HepG2 (cell line): ENCODE data around the gene UVSSA.

Experiments
- CTCF ChIP-seq: sonication (generic); formaldehyde crosslinking; IDR thresholded peaks from 2 replicates; pipeline ENCODE4 v1.5.0; 2020; ENCODE audit warnings: mild to moderate bottlenecking, missing genetic modification reagents, moderate library complexity
- ETS1 ChIP-seq: sonication (generic); formaldehyde crosslinking; IDR thresholded peaks from 2 replicates; pipeline ENCODE4 v1.4.0; 2020; ENCODE audit warnings: missing genetic modification reagents
- GLI4 ChIP-seq: sonication (generic); formaldehyde crosslinking; IDR thresholded peaks from 2 replicates; pipeline ENCODE4 v1.5.1; 2020; ENCODE audit warnings: missing genetic modification reagents, mild to moderate bottlenecking, moderate library complexity, borderline replicate concordance
- KLF16 ChIP-seq, 2 experiments: sonication (generic) in 1 of 2; formaldehyde crosslinking in 1 of 2; IDR thresholded peaks; 2 replicates each; pipeline versions ENCODE4 v1.6.1 to v1.8.0; 2016 to 2023; ENCODE audit warnings: missing genetic modification reagents in 2 of 2, missing compliant biosample characterization in 1 of 2
- TCF12 ChIP-seq, 2 experiments: fragments of 450-650 bp in 1 of 2; sonication (generic) in 1 of 2; formaldehyde crosslinking in 1 of 2; IDR thresholded peaks; 2 replicates each; pipeline versions ENCODE4 v1.6.1 to v1.8.0; 2017 to 2022; ENCODE audit warnings: antibody characterized with exemption in 1 of 2, mild to moderate bottlenecking in 1 of 2, missing genetic modification reagents in 1 of 2, moderate library complexity in 1 of 2
- ZFP36 ChIP-seq: fragments of 150-350 bp; IDR thresholded peaks from 2 replicates; pipeline ENCODE4 v1.6.1; 2018; ENCODE audit warnings: borderline replicate concordance, low read length, low read depth; ENCODE audit not compliant: partially characterized antibody
- ZNF3 ChIP-seq: IDR thresholded peaks from 2 replicates; pipeline ENCODE4 v1.7.0; 2017; ENCODE audit warnings: inconsistent platforms
- ZNF644 ChIP-seq: IDR thresholded peaks from 2 replicates; pipeline ENCODE4 v1.6.1; 2016; ENCODE audit warnings: low read depth
- ZNF790 ChIP-seq: sonication (generic); formaldehyde crosslinking; IDR thresholded peaks from 2 replicates; pipeline ENCODE4 v1.8.0; 2022; ENCODE audit warnings: missing genetic modification reagents, mild to moderate bottlenecking, borderline replicate concordance
- TF ChIP-seq, protein P1 (sequence below): sonication (generic); formaldehyde crosslinking; IDR thresholded peaks from 2 replicates; pipeline ENCODE4 v1.5.0; 2020; ENCODE audit warnings: mild to moderate bottlenecking, missing genetic modification reagents
- TF ChIP-seq, protein P2 (sequence below): sonication (generic); formaldehyde crosslinking; IDR thresholded peaks from 2 replicates; pipeline ENCODE4 v1.4.0; 2020; ENCODE audit warnings: mild to moderate bottlenecking, missing genetic modification reagents

GRCh38 chr4:1333256-1333655 lies 13.8 kb upstream of the UVSSA start:
- TF ChIP-seq CTCF (CRISPR knock-in tag): no peak
- no peak for TF ChIP-seq TCF12 (IDR thresholded peaks at IDR 0.05)
- no peak for TF ChIP-seq TCF12 (CRISPR knock-in tag; IDR thresholded peaks at IDR 0.05)
- no peak for TF ChIP-seq ZNF790
- TF ChIP-seq, protein P1, sequence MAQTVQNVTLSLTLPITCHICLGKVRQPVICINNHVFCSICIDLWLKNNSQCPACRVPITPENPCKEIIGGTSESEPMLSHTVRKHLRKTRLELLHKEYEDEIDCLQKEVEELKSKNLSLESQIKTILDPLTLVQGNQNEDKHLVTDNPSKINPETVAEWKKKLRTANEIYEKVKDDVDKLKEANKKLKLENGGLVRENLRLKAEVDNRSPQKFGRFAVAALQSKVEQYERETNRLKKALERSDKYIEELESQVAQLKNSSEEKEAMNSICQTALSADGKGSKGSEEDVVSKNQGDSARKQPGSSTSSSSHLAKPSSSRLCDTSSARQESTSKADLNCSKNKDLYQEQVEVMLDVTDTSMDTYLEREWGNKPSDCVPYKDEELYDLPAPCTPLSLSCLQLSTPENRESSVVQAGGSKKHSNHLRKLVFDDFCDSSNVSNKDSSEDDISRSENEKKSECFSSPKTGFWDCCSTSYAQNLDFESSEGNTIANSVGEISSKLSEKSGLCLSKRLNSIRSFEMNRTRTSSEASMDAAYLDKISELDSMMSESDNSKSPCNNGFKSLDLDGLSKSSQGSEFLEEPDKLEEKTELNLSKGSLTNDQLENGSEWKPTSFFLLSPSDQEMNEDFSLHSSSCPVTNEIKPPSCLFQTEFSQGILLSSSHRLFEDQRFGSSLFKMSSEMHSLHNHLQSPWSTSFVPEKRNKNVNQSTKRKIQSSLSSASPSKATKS (CRISPR knock-in tag): no peak
- TF ChIP-seq, protein P2, sequence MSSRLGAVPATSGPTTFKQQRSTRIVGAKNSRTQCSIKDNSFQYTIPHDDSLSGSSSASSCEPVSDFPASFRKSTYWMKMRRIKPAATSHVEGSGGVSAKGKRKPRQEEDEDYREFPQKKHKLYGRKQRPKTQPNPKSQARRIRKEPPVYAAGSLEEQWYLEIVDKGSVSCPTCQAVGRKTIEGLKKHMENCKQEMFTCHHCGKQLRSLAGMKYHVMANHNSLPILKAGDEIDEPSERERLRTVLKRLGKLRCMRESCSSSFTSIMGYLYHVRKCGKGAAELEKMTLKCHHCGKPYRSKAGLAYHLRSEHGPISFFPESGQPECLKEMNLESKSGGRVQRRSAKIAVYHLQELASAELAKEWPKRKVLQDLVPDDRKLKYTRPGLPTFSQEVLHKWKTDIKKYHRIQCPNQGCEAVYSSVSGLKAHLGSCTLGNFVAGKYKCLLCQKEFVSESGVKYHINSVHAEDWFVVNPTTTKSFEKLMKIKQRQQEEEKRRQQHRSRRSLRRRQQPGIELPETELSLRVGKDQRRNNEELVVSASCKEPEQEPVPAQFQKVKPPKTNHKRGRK (CRISPR knock-in tag): no peak
- no peak for TF ChIP-seq KLF16 (CRISPR knock-in tag; IDR thresholded peaks at IDR 0.05)
- no peak for TF ChIP-seq ETS1 (CRISPR knock-in tag)
- no peak for TF ChIP-seq ZNF644 (CRISPR knock-in tag)
- no peak for TF ChIP-seq ZNF3 (CRISPR knock-in tag)
- no peak for TF ChIP-seq ZFP36
- TF ChIP-seq GLI4 (CRISPR knock-in tag): no peak
